RWPE2 (cell line): ENCODE results near the gene B3GAT2.
"Not testable (repeated sequence)": the region's sequence is repeated elsewhere in the genome, so short reads cannot be mapped to it uniquely, and the experiment has no call there.

Experiments
- ATAC-seq: fragments of 200-7000 bp; cut with Tn5 transposase; 3 replicates; pipeline ENCODE4 v1.9.1; 2021; ENCODE audit warnings: low read depth
- DNase-seq: peaks from one replicate; pipeline ENCODE4 v3.0.0-alpha.2; 2020; ENCODE audit warnings: low spot score
- H3K27ac ChIP-seq: fragments of 450-650 bp; 2 replicates; pipeline ENCODE4 v1.5.1; 2017; ENCODE audit warnings: mild to moderate bottlenecking; ENCODE audit not compliant: poor library complexity, severe bottlenecking
- H3K27me3 ChIP-seq: fragments of 250-450 bp; sonication (Bioruptor Pico); 2 replicates; pipeline ENCODE4 v1.5.1; 2021; ENCODE audit warnings: mild to moderate bottlenecking, moderate library complexity; ENCODE audit not compliant: insufficient read depth, poor library complexity, severe bottlenecking
- H3K36me3 ChIP-seq: fragments of 250-450 bp; sonication (Bioruptor Pico); 2 replicates; pipeline ENCODE4 v1.5.1; 2020; ENCODE audit warnings: low read depth, mild to moderate bottlenecking, moderate library complexity
- H3K4me1 ChIP-seq: fragments of 250-450 bp; sonication (Bioruptor Pico); 2 replicates; pipeline ENCODE4 v1.5.1; 2021; ENCODE audit warnings: mild to moderate bottlenecking, moderate library complexity; ENCODE audit not compliant: insufficient read depth, poor library complexity, severe bottlenecking
- H3K4me3 ChIP-seq: fragments of 250-450 bp; sonication (Bioruptor Pico); 2 replicates; pipeline ENCODE4 v1.5.1; 2021; ENCODE audit warnings: mild to moderate bottlenecking, moderate library complexity; ENCODE audit not compliant: severe bottlenecking
- H3K9me3 ChIP-seq: fragments of 250-450 bp; sonication (Bioruptor Pico); 2 replicates; pipeline ENCODE4 v1.5.1; 2021; ENCODE audit warnings: mild to moderate bottlenecking, moderate library complexity; ENCODE audit not compliant: severe bottlenecking
- TF ChIP-seq, protein P1 (sequence below): fragments of 450-650 bp; IDR thresholded peaks from one replicate; pipeline ENCODE4 v1.5.1; 2017; ENCODE audit warnings: mild to moderate bottlenecking, moderate library complexity; ENCODE audit not compliant: poor library complexity, severe bottlenecking

Gene B3GAT2

DNA sequence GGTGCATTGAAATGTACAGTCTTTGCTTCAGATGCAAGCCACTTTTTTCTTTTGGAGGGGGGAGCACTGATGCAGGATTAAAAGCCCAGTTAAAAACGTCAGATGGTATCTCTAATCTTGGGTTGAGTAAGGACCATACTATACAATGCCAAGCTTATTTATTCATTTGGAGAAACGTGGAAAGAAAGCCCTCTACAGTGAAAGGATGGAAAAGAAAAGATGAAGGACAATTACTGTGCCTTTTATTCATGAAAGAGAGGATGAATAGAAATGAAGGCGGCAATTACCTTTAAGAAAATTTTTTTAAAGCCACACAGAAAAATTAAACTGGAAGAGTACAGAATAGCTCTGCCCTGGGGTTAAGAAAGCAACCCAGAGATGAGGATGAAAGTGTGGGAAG lies 2.7 kb downstream of the B3GAT2 start:
- no peak for DNase-seq
- no peak overlapping the region for H3K27ac ChIP-seq
- TF ChIP-seq, protein P1, sequence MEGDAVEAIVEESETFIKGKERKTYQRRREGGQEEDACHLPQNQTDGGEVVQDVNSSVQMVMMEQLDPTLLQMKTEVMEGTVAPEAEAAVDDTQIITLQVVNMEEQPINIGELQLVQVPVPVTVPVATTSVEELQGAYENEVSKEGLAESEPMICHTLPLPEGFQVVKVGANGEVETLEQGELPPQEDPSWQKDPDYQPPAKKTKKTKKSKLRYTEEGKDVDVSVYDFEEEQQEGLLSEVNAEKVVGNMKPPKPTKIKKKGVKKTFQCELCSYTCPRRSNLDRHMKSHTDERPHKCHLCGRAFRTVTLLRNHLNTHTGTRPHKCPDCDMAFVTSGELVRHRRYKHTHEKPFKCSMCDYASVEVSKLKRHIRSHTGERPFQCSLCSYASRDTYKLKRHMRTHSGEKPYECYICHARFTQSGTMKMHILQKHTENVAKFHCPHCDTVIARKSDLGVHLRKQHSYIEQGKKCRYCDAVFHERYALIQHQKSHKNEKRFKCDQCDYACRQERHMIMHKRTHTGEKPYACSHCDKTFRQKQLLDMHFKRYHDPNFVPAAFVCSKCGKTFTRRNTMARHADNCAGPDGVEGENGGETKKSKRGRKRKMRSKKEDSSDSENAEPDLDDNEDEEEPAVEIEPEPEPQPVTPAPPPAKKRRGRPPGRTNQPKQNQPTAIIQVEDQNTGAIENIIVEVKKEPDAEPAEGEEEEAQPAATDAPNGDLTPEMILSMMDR = no peak
- no peak overlapping the region for H3K4me3 ChIP-seq
- no peak for ATAC-seq
- no peaks in the 10 kb centered on the region for H3K36me3 ChIP-seq
- H3K9me3 ChIP-seq = no peaks in the 10 kb centered on the region
- peaks cover 57% of the 10 kb centered on the region for H3K27me3 ChIP-seq
- no peaks in the 10 kb centered on the region for H3K4me1 ChIP-seq

DNA sequence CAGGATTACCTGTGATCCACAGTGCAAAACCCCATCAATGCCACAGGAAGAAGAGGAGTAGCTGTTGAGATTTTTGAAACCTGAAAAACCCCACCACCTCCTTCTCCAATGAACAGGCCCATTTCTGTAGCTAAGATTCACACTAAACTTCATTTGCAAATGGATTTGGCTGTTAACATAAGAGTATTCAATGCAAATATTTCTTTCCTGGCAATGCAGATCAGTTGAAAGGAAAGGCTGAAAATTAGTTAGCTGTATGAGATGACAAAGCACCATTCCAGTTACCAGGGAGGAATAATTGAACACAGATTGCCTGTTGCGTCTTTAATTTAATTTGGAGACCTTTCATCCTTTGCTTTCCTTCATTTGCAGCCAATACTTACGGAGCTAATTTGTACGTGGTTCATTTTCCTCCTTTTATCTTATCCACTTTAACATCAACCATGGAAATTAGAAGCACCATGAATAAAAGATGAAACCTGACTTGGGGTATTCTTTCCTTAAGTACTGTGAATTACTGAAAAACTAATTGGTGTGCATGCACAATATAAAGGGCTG lies 4.2 kb downstream of the B3GAT2 start:
- no peak for ATAC-seq
- DNase-seq = no peak
- no peaks in the 10 kb centered on the region for H3K9me3 ChIP-seq
- no peaks in the 10 kb centered on the region for H3K4me1 ChIP-seq
- H3K36me3 ChIP-seq = no peaks in the 10 kb centered on the region
- TF ChIP-seq, protein P1 = no peak
- no peak overlapping the region for H3K4me3 ChIP-seq
- H3K27me3 ChIP-seq = peaks cover 42% of the 10 kb centered on the region
- no peak overlapping the region for H3K27ac ChIP-seq

DNA sequence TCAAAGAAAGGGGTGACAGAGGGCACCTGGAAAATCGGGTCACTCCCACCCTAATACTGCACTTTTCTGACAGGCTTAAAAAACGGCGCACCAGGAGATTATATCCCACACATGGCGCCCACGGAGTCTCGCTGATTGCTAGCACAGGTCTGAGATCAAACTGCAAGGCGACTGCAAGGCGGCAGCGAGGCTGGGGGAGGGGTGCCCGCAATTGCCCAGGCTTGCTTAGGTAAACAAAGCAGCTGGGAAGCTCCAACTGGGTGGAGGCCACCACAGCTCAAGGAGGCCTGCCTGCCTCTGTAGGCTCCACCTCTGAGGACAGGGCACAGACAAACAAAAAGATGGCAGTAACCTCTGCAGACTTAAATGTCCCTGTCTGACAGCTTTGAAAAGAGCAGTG lies 12.5 kb downstream of the B3GAT2 start:
- DNase-seq, H3K27me3 ChIP-seq, H3K9me3 ChIP-seq, H3K4me1 ChIP-seq, H3K4me3 ChIP-seq, H3K27ac ChIP-seq, H3K36me3 ChIP-seq, ATAC-seq: not testable (repeated sequence)

DNA sequence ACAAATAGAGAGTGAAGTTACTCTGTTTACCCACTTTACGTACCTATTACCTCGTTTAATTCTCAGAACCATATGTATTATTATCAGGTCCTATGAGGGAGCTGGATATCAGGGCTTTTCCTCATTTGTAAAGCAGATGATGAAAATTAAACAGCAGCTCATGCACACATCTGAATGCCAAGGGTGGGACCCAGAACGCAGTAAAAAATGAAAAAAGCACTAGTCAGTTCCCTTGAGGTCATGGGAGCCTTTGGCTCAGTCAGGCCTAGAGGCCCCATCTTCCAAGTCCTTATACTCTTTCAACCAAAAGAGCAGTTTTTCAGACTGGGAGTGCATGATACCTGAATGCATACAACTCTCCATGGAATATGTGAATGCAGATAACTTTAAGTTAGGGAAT lies 23.0 kb downstream of the B3GAT2 start:
- DNase-seq (no peak), ATAC-seq (no peak)
- no peaks in the 10 kb centered on the region for H3K4me1 ChIP-seq
- H3K9me3 ChIP-seq = no peaks in the 10 kb centered on the region
- H3K27ac ChIP-seq = no peak overlapping the region
- H3K27me3 ChIP-seq = no peaks in the 10 kb centered on the region
- TF ChIP-seq, protein P1 = no peak
- no peak overlapping the region for H3K4me3 ChIP-seq
- H3K36me3 ChIP-seq = no peaks in the 10 kb centered on the region

DNA sequence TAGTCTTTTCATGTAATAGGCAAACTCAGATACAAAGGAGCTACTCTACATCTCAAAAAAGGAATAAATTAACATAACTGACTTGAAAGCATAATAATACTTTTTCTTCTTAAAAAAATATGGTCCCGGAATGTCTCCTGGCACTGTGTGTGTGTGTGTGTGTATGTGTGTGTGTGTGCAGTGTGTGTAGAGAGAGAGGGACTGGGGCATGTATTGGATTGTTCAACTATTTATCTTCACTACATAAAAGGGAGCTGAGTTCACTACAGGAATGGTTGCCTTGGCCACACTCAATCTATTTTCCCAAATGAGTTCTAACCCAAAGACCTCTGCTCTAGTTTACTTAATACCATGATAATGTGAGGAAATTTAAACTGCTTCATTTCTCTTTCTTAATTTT lies 51.1 kb downstream of the B3GAT2 start:
- TF ChIP-seq, protein P1 = no peak
- H3K9me3 ChIP-seq = no peaks in the 10 kb centered on the region
- DNase-seq = no peak
- no peaks in the 10 kb centered on the region for H3K4me1 ChIP-seq
- H3K27ac ChIP-seq = no peak overlapping the region
- no peaks in the 10 kb centered on the region for H3K36me3 ChIP-seq
- no peak overlapping the region for H3K4me3 ChIP-seq
- no peaks in the 10 kb centered on the region for H3K27me3 ChIP-seq
- ATAC-seq = no peak
